Cardiac atrium fibroblast (primary cell): ENCODE measurements around the gene ZNF575. TPM values are rescaled to one million over a fixed set of nuclear protein-coding genes. Genes with fewer than 3 reads are reported as not detected.

Experiments
- total RNA-seq: library from RNA; depleted of rRNA; stranded (reverse); fragments of >200 nt; gene quantifications from 2 replicates; pipeline ENCODE4 v1.2.3, GENCODE V29; 2015

Gene ZNF575, protein sequence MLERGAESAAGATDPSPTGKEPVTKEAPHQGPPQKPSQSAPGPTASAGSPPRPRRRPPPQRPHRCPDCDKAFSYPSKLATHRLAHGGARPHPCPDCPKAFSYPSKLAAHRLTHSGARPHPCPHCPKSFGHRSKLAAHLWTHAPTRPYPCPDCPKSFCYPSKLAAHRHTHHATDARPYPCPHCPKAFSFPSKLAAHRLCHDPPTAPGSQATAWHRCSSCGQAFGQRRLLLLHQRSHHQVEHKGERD
- not detected in 2 replicates for total RNA-seq

DNA sequence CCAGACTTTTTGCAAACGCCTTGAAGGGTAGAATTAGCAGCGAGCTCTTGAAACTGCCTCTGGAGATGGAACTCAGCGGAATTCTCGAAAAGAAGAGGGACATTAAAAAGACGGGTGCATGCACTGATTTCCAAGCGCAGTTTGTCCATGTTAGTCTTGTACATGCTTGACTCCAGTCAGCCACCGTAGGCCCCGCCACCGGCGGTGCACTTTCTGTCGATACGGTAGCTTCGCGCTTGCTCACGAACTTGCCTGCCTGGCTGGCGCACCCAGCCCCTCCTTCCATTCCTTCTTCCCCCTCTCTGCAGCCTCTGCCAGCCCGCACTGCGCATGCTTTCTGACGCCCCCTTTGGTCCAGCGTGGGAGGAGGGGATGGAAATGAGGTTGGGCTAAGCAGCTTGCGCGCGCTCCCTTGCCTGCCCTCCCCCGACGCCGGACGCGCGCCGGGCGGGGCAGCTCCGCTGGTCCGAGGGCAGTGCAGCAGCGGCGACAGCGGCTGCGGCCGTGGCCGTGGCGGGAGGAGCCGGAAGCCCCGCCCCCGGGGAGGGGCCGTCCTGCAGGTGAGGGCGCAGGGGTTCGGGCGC, at the start of gene ZNF575:
Gene ZNF575 (plus strand): TSS at position 227 of the 584 bp plus-strand sequence. CDS start 1,235 bp downstream, outside the sequence.

DNA sequence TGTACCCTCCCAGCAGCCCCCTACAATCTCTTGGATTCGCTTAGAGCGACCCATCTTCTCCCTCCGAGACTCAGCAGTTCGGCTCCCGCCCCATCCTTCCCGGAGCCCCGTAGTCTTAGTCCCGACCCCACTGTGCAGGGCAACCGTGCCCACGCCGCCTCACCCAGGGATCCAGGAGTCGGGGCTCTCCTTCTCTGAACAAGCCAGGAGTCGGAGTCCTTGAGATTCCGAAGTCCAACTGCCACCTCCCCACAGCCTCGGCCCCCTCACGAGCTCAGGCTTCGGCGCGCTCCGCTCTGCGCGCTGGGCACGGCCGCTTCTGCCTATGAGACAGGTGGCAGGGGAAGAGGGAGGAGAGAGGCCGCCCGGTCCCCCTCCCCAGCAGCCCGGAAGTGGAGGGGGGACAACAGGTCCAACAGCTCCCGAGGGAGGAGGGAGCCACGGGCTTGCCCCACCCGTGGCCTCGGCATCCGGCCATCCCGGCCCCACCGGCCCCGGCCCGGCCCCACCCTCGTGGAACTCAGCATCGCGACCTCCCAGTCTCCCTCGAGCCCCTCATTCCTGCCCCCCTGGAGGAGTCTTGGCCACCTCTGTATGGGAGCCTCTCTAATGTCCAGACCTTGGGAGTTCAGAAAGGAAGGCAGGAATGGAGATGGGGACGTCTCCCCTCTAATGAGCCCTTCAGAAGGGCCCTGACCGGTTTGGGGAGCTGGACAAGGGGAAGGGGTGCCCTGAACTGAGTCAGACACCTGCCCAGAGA, 28.4 kb upstream of the ZNF575 start, which contains the start of gene PHLDB3:
Gene PHLDB3 (minus strand): TSS at position 321 of the 760 bp plus-strand sequence. CDS start 628 bp downstream, outside the sequence.

GRCh38 chr19:43526884-43527859, 5.8 kb upstream of the ZNF575 start, which contains the start of gene ETHE1:
TSS of gene ETHE1 (minus strand) at chr19:43527201. CDS start at chr19:43527177, 24 bp downstream.

GRCh38 chr19:43575156-43575950, 42.4 kb downstream of the ZNF575 start, which contains the start of the genes PINLYP and XRCC1:
TSS of gene PINLYP (plus strand) at chr19:43575801. CDS start at chr19:43577192, 1,391 bp downstream.
TSS of gene XRCC1 (minus strand) at chr19:43575527. CDS start at chr19:43575458, 69 bp downstream.

Other genes starting within 250 kb of the ZNF575 start
- not detected in 2 replicates for gene CD177, start 179.5 kb upstream of the ZNF575 start, total RNA-seq
- gene TEX101, start 118.3 kb upstream of the ZNF575 start, total RNA-seq: not detected in 2 replicates
- under 0.01 TPM in 1 of 2 replicates, not detected in the other for gene LYPD3, start 67.6 kb upstream of the ZNF575 start, total RNA-seq
- gene PHLDB3, start 28.4 kb upstream of the ZNF575 start, total RNA-seq: 11.9 and 14.1 TPM in 2 replicates
- 65.0 and 94.2 TPM in 2 replicates for gene ETHE1, start 6.0 kb upstream of the ZNF575 start, total RNA-seq
- 14.7 and 21.8 TPM in 2 replicates for gene XRCC1, start 42.3 kb downstream of the ZNF575 start, total RNA-seq
- gene PINLYP, start 42.6 kb downstream of the ZNF575 start, total RNA-seq: 0.65 and 1.8 TPM in 2 replicates
- 12.5 and 16.7 TPM in 2 replicates for gene IRGQ, start 62.9 kb downstream of the ZNF575 start, total RNA-seq
- 11.7 and 14.7 TPM in 2 replicates for gene ZNF576, start 63.4 kb downstream of the ZNF575 start, total RNA-seq
- gene SRRM5, start 78.9 kb downstream of the ZNF575 start, total RNA-seq: not detected in 2 replicates
- 30.7 and 45.0 TPM in 2 replicates for gene ZNF428, start 86.4 kb downstream of the ZNF575 start, total RNA-seq
- 0.36 and 1.3 TPM in 2 replicates for gene CADM4, start 106.7 kb downstream of the ZNF575 start, total RNA-seq
- gene PLAUR, start 137.0 kb downstream of the ZNF575 start, total RNA-seq: 57.7 and 67.7 TPM in 2 replicates
- not detected in 2 replicates for gene IRGC, start 182.9 kb downstream of the ZNF575 start, total RNA-seq
- 12.5 and 19.8 TPM in 2 replicates for gene SMG9, start 221.8 kb downstream of the ZNF575 start, total RNA-seq
- gene KCNN4, start 247.8 kb downstream of the ZNF575 start, total RNA-seq: not detected in 2 replicates